NCI-H146 treated with DMSO at 0.1 percent for 48 hours (cell line): ENCODE measurements around the gene MAZ.
"Not testable (repeated sequence)": the region's sequence is repeated elsewhere in the genome, so short reads cannot be mapped to it uniquely, and the experiment has no call there.

Experiments
- DNase-seq: peaks from one replicate; lab custom pipeline; 2025; ENCODE audit not compliant: unreplicated experiment; lab: John Stamatoyannopoulos, UW

The MAZ gene

GRCh38 chr16:29784157-29784556 lies 22.2 kb upstream of the MAZ start:
- no peak for DNase-seq

DNA sequence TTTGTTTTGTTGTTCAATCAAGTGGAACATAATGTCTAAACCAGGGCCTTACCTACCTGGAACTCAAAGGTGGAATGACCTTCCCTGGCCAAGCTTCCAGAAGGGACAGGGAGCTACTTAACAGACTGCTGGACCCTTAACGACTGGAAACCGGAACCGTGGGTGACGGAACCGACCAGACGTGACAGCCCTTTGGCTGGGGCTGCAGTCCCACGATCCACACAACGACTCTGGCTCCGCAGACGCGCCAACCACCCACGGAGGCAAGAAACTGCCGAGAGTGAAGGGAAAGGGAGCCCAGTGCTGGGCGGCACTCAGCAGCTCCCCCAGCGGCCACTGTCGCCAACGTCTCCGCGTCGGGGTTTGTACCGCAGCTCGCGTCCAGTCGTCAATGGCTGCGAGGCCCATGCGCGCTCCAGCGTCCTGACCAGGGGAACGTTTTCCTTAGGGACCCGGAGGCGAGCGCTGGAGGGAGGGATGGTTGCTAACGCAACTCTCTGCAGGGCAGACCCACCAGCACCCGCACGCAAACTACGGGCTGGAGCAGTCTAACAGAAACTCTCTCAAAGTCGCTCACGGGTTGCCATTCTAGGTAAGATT lies 21.3 kb upstream of the MAZ start:
- DNase-seq: no peak

DNA sequence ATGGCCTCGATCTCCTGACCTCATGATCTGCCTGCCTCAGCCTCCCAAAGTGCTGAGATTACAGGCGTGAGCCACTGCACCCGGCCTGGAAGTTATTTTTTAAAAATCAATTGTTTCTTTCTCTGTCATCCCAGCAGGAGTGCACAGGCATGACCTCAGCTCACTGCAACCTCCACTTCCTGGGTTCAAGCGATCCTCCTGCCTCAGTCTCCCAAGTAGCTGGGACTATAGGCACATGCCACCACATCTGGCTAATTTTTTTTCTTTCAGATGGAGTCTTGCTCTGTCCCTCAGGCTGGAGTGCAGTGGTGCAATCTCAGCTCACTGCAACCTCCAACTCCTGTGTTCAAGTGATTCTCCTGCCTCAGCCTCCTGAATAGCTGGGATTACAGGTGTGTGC lies 19.2 kb upstream of the MAZ start:
- not testable (repeated sequence) for DNase-seq

DNA sequence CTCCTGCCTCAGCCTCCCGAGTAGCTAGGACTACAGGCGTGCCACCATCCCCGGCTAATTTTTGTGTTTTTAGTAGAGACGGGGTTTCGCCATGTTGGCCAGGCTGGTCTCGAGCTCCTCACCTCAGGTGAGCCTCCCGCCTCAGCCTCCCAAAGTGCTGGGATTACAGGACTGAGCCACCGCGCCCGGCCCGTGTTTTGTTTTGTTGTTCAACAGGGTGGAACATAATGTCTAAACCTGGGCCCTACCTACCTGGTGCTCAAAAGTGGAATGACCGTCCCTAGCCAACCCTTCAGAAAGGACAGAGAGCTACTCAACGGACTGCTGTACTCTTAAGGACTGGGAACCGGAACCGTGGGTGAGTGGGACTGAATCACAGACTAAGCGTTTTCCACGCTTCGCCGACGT lies 16.6 kb upstream of the MAZ start:
- peak; percentile 56 for DNase-seq

- peak; percentile 98 for DNase-seq
Observed at GRCh38 chr16:29790183-29790948, 16.0 kb upstream of the MAZ start, which contains the start of gene KIF22. Gene KIF22 (plus strand): TSS chr16:29790751. CDS start chr16:29790760, 9 bp downstream.

DNA sequence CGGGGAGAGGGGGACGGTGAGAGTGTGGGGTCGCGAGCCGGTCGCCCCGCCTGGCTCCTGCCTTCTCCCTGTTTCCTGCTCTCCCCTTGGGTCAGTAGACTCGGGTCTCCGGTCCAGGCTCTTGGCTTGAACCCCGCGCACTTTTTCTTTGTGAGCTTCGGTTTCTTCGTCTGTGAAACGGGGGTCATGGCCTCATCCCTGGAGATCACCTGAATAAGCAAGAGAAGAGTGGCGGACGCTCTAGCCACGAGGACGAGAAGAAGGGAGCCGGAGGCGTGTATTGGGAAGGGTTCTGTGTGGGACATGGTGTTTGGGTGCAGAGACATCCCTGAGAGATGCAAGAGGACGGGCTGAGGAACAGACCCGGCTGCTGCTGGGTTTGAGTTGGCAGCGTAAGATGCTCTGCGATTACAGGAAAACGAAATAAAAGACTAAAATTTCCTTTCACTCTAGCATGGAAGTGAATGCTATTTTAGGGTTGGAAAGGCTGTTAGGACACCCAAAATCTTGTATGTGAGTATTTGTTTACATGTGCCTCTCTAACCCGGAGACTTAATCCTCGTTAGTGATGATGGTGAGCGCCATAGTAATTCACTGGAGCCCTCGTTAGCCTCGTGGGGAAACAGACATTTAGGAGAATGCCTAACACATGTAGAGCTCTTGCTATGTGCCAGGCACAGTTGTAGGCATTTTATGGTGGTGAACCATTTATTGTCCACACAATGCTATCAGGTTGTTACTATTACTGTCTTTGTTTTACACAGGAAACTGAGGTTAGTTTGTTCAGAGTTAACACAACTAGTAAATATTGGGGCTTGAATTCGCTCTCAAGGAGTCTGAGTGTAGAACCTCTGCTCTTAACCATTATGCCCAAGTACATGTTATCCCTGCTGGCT lies 15.1 kb upstream of the MAZ start:
- DNase-seq: peak; percentile 56

DNA sequence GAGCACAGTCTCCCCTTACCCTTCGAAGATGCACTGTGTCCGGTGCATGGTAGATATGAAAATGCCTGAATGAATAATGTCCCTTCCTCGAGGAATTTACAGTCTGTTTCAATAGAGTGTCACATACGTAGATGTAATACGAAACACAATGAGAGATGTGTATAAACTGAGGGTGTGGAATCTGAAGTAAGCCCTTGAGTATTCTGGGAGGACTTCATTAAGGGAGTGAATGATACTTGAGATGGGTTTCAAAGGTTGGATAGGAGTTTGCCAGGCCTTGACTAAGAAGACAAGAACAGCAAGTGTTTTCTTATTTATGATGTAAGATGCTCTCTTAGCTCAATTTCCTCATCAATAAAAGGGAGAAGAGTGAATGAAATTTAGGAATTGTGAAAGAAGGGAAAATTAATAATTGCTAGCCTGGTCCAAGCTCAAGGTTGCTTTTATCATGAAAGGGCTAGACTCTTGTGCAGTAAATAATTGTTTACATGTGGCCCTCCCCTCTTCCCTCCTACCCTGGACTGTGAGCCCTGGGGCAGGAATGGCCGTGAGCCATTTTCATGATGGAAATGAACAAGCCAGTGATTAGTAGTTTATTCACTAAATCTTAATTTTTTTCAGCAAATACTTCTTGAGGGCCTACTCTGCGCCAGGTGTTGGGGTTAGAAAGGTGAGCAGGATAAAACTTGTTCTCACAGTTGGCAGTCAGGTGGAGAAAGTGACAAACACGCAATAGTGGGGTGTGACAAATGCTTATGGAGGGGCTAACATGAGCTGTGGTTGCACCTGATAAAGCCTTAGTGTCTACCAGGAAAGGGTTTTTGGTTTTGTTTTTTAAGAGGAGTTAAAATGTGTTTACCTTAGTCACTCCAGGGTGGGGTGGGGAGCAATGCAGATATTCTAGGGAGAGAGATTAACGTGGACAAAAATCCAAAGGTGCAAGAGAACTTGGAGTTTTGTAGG lies 14.2 kb upstream of the MAZ start:
- no peak for DNase-seq

DNA sequence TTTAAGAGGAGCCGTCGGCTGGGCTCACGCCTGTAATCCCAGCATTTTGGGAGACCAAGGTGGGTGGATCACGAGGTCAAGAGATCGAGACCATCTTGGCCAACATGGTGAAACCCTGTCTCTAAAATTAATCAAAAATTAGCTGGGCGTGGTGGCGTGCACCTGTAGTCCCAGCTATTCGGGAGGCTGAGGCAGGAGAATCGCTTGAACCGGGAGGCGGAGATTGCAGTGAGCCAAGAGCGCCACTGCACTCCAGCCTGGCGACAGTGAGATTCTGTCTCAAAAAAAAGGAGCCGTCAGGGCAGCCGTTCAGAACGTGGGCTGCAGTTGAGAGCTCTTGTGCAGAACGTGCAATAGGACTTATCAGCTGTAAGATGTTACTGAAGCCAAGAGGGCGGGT lies 13.2 kb upstream of the MAZ start:
- DNase-seq: not testable (repeated sequence)

- DNase-seq: no peak
Observed at GRCh38 chr16:29794231-29794710, 12.1 kb upstream of the MAZ start.

- no peak for DNase-seq
Observed at GRCh38 chr16:29802416-29802935, 3.9 kb upstream of the MAZ start.

DNA sequence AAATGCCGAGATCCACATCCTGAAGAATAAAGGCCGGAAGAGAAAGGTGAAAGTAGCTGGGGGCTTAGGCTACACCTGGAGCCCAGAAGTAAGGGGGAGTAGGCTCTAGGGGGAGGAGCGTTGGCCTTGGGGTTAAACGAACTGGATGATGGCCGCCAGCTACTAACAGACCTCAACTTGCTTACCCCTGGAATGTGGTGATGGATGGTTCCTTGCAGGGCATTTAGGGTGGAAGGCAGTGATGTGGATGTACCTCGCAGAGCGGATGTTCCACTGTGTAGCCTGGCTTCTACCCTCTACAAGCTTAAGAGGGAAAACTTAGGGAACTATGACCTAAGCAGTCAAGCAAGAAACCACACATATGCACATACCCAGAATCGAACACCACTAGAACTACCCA lies 2.3 kb upstream of the MAZ start:
- no peak for DNase-seq

GRCh38 chr16:29804455-29805231 lies 1.7 kb upstream of the MAZ start:
- DNase-seq: no peak

GRCh38 chr16:29805232-29806098 lies 864 bp upstream of the MAZ start:
- DNase-seq: peak; percentile 99

GRCh38 chr16:29806641-29807425 lies 504 bp downstream of the MAZ start:
- DNase-seq: peak; percentile 88

DNA sequence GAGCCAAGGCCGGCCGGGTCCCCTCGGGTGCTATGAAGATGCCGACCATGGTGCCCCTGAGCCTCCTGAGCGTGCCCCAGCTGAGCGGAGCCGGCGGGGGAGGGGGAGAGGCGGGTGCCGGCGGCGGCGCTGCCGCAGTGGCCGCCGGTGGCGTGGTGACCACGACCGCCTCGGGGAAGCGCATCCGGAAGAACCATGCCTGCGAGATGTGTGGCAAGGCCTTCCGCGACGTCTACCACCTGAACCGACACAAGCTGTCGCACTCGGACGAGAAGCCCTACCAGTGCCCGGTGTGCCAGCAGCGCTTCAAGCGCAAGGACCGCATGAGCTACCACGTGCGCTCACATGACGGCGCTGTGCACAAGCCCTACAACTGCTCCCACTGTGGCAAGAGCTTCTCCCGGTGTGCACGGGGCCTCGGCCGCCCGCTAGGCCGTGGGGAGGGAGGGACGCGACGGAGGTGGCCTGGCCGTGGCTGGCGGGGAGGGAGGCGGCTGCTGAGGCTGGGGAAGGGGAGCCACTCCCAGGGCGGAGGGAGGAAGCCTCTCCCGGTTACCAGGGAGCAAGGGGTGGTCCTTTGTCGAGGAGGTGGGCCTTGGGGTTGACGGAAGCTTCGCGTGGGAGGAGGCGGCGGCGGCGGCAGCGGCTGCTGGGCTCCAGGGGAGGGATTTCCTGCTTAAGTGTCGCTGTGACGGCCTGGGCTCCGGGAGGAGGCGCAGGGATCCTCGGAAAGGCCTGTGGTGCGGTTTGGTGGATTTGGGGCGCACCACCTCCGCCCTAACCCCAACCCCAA lies 1.3 kb downstream of the MAZ start:
- DNase-seq: peak; percentile 88

DNA sequence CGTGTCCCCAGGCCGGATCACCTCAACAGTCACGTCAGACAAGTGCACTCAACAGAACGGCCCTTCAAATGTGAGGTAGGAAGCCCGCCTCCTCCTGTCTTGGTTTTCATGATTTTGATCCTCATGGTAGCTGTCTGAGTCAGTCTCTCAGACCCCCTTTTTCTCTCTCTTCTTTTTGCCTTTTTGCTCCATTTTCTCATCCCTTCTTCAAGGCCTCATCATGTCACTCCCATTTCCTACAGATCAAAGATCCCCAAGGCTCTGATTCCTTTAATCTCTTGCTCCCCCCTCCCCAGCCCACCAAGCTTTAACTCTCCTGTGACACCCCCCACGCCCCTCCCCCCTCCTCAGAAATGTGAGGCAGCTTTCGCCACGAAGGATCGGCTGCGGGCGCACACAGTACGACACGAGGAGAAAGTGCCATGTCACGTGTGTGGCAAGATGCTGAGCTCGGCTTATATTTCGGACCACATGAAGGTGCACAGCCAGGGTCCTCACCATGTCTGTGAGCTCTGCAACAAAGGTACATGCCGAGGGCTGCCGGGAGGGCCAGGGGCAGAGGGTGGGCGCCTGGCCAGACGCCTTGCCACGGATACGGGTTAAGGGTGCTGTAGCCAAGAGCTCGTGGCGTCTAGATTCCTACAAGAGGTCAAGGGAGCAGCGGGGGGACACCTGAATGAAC lies 2.0 kb downstream of the MAZ start:
- DNase-seq: no peak
